Right lobe of liver (tissue), 4 donors: ENCODE data around the gene SDK1.

Experiments used
- CTCF ChIP-seq, 4 donors: fragments of 200-600 bp in 3 of 4; fragments of 450-650 bp in 1 of 4; IDR thresholded peaks; one replicate each; pipeline versions ENCODE4 v1.5.1 to v1.8.0; 2016 to 2022; ENCODE audit warnings: antibody characterized with exemption in 4 of 4, mild to moderate bottlenecking in 2 of 4
- POLR2A ChIP-seq: fragments of 450-650 bp; IDR thresholded peaks from one replicate; pipeline ENCODE4 v1.6.1; 2017; ENCODE audit warnings: antibody characterized with exemption, mild to moderate bottlenecking
- donor health status: DM: no; HTN: no; CAD: no.
- donor health status: DM: no; HTN: no; CAD: no.
- donor health status: DM: no; HTN: yes; CAD: no.

- TF ChIP-seq CTCF (IDR thresholded peaks at IDR 0.05): no peak
- TF ChIP-seq POLR2A: no peak
Measured at GRCh38 chr7:4051696-4052095, 750.6 kb downstream of the SDK1 start.
